HepG2 (cell line): ENCODE data around the gene NT5DC4. TPM values are rescaled to one million over a fixed set of nuclear protein-coding genes. Genes with fewer than 3 reads are reported as not detected.
A peak's percentile ranks its signal among the peaks of the same experiment; 100 is the strongest.

Experiments used
- AHR ChIP-seq: IDR thresholded peaks from 2 replicates; pipeline ENCODE4 v1.6.1; 2018; ENCODE audit warnings: missing genetic modification reagents, missing compliant biosample characterization
- CCAR2 ChIP-seq: fragments of 200-400 bp; formaldehyde crosslinking; optimal IDR thresholded peaks from 2 replicates; pipeline ENCODE3; 2018; ENCODE audit warnings: low read depth, mild to moderate bottlenecking, low read length, moderate library complexity
- CENPX ChIP-seq: sonication (generic); formaldehyde crosslinking; IDR thresholded peaks from 2 replicates; pipeline ENCODE4 v1.9.0; 2021; ENCODE audit warnings: mild to moderate bottlenecking, missing genetic modification reagents, moderate library complexity
- FOSL1 ChIP-seq: sonication (generic); formaldehyde crosslinking; IDR thresholded peaks from 2 replicates; pipeline ENCODE4 v1.9.0; 2021; ENCODE audit warnings: missing genetic modification reagents, borderline replicate concordance
- HNF4A ChIP-seq: sonication (generic); formaldehyde crosslinking; IDR thresholded peaks from 2 replicates; pipeline ENCODE4 v1.4.0; 2020; ENCODE audit warnings: missing genetic modification reagents
- KDM5A ChIP-seq: fragments of 200-600 bp; sonication (generic); IDR thresholded peaks from 2 replicates; pipeline ENCODE4 v1.7.0; 2018; ENCODE audit warnings: antibody characterized with exemption, mild to moderate bottlenecking, low read length, borderline replicate concordance
- MXD4 ChIP-seq: IDR thresholded peaks from 2 replicates; pipeline ENCODE4 v1.6.1; 2016; ENCODE audit warnings: mild to moderate bottlenecking, missing biosample characterization, missing genetic modification reagents
- NCOA1 ChIP-seq: sonication (generic); formaldehyde crosslinking; IDR thresholded peaks from 2 replicates; pipeline ENCODE4 v1.9.0; 2021; ENCODE audit warnings: missing genetic modification reagents
- PAF1 ChIP-seq: IDR thresholded peaks from 2 replicates; pipeline ENCODE4 v1.6.1; 2016; ENCODE audit warnings: missing genetic modification reagents, missing compliant biosample characterization
- PLRG1 ChIP-seq: fragments of 450-650 bp; conservative IDR thresholded peaks from 2 replicates; pipeline ENCODE4 v1.6.1; 2016
- PRPF4 ChIP-seq: fragments of 200-400 bp; formaldehyde crosslinking; IDR thresholded peaks from 2 replicates; pipeline ENCODE4 v1.6.1; 2016; ENCODE audit warnings: low read length, low read depth; ENCODE audit not compliant: poor library complexity, severe bottlenecking
- RBAK ChIP-seq: sonication (generic); formaldehyde crosslinking; IDR thresholded peaks from 2 replicates; pipeline ENCODE4 v1.5.1; 2020; ENCODE audit warnings: mild to moderate bottlenecking, missing genetic modification reagents
- RCOR2 ChIP-seq: IDR thresholded peaks from 2 replicates; pipeline ENCODE4 v1.6.1; 2016; ENCODE audit warnings: missing biosample characterization, missing genetic modification reagents
- RFX3 ChIP-seq: IDR thresholded peaks from 2 replicates; pipeline ENCODE4 v1.6.1; 2016; ENCODE audit warnings: missing biosample characterization, missing genetic modification reagents
- RNF2 ChIP-seq: fragments of 450-650 bp; conservative IDR thresholded peaks from 2 replicates; pipeline ENCODE4 v1.6.1; 2016; ENCODE audit warnings: low read depth
- SETDB1 ChIP-seq: sonication (generic); formaldehyde crosslinking; IDR thresholded peaks from 2 replicates; pipeline ENCODE4 v1.5.1; 2020; ENCODE audit warnings: missing genetic modification reagents, mild to moderate bottlenecking, borderline replicate concordance
- SMAD3 ChIP-seq: sonication (generic); formaldehyde crosslinking; IDR thresholded peaks from 2 replicates; pipeline ENCODE4 v1.4.0; 2020; ENCODE audit warnings: missing genetic modification reagents
- SRSF4 ChIP-seq: fragments of 200-400 bp; formaldehyde crosslinking; IDR thresholded peaks from one replicate; pipeline ENCODE4 v1.6.1; 2018; ENCODE audit warnings: mild to moderate bottlenecking, low read depth, low read length, moderate library complexity; ENCODE audit not compliant: poor library complexity, severe bottlenecking
- ZNF207 ChIP-seq: fragments of 450-650 bp; IDR thresholded peaks from 2 replicates; pipeline ENCODE4 v1.6.1; 2016; ENCODE audit warnings: antibody characterized with exemption, borderline replicate concordance
- ZNF382 ChIP-seq: sonication (generic); formaldehyde crosslinking; IDR thresholded peaks from 2 replicates; pipeline ENCODE4 v1.5.0; 2020; ENCODE audit warnings: missing genetic modification reagents, mild to moderate bottlenecking, borderline replicate concordance
- ZNF614 ChIP-seq: IDR thresholded peaks from 2 replicates; pipeline ENCODE4 v1.6.1; 2018; ENCODE audit warnings: missing biosample characterization, missing genetic modification reagents, inconsistent platforms, borderline replicate concordance
- ZNF776 ChIP-seq: sonication (generic); formaldehyde crosslinking; IDR thresholded peaks from 2 replicates; pipeline ENCODE4 v1.4.0; 2020; ENCODE audit warnings: mild to moderate bottlenecking, missing genetic modification reagents
- polyA plus RNA-seq, 8 experiments: library from polyadenylated mRNA; depleted of rRNA in 3 of 8; stranded (reverse) in 7 of 8; unstranded in 1 of 8; fragments of >200 nt; fragmentation: Illumina TruSeq in 4 of 8; extraction: Trizol in 4 of 8; gene quantifications; 2 replicates each; pipeline versions ENCODE4 v1.2.1 to v1.2.3, GENCODE V29; 2011 to 2016; ENCODE audit warnings: low read depth in 4 of 8, missing spikeins in 1 of 8, mixed read lengths in 1 of 8; ENCODE audit not compliant: insufficient read depth in 1 of 8
- total RNA-seq, 5 experiments: library from RNA; depleted of rRNA; stranded (reverse); fragments of >200 nt; fragmentation: Illumina TruSeq; extraction: Trizol; gene quantifications; 2 replicates each; pipeline ENCODE4 v1.2.3, GENCODE V29; 2016; ENCODE audit warnings: low read depth in 1 of 5
- TF ChIP-seq, protein P1 (sequence below): sonication (generic); formaldehyde crosslinking; IDR thresholded peaks from 2 replicates; pipeline ENCODE4 v1.9.0; 2021; ENCODE audit warnings: mild to moderate bottlenecking, missing genetic modification reagents

NT5DC4 gene
- total and polyA plus RNA-seq, 2 of the 13 experiments (the other 11 are each of a cell fraction or from before 2014, with no cell fraction given): 0.04 to 4.2 TPM

DNA sequence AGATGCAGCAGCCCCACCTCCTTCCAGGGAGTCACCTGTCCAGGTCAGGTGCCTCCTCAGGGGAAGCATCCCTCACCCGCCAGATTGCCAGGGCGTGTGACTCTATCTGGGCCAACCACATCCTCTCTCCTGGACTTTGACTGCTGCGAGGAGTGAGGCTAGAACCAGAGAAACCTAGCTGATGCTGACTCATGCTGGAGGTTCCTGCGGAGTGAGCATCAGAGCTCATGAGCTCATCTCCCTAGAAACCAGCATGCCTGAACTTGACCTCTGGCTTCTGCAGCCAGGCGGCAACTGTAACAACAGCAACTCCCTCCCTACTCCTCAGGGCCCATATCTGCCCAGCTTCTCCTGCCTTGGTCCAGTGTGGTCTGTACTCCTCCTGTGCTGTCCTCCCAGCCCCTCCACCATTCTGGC, 28.3 kb upstream of the NT5DC4 start (continued):
- TF ChIP-seq AHR (CRISPR knock-in tag): no peak; the same call in 1 of the 2 replicates
- peak; percentile 71; the same call in 1 of the 2 replicates for TF ChIP-seq FOSL1 (CRISPR knock-in tag)
- no peak for TF ChIP-seq SRSF4
- TF ChIP-seq PAF1 (CRISPR knock-in tag): no peak
- TF ChIP-seq MXD4 (CRISPR knock-in tag): no peak
- no peak for TF ChIP-seq ZNF382 (CRISPR knock-in tag)
- no peak for TF ChIP-seq PRPF4
- peak; percentile 80 for TF ChIP-seq RCOR2 (CRISPR knock-in tag)
- TF ChIP-seq SMAD3 (CRISPR knock-in tag): 0 out of 2 replicates have a peak, but pooled peaks have one; percentile 74
- TF ChIP-seq, protein P1, sequence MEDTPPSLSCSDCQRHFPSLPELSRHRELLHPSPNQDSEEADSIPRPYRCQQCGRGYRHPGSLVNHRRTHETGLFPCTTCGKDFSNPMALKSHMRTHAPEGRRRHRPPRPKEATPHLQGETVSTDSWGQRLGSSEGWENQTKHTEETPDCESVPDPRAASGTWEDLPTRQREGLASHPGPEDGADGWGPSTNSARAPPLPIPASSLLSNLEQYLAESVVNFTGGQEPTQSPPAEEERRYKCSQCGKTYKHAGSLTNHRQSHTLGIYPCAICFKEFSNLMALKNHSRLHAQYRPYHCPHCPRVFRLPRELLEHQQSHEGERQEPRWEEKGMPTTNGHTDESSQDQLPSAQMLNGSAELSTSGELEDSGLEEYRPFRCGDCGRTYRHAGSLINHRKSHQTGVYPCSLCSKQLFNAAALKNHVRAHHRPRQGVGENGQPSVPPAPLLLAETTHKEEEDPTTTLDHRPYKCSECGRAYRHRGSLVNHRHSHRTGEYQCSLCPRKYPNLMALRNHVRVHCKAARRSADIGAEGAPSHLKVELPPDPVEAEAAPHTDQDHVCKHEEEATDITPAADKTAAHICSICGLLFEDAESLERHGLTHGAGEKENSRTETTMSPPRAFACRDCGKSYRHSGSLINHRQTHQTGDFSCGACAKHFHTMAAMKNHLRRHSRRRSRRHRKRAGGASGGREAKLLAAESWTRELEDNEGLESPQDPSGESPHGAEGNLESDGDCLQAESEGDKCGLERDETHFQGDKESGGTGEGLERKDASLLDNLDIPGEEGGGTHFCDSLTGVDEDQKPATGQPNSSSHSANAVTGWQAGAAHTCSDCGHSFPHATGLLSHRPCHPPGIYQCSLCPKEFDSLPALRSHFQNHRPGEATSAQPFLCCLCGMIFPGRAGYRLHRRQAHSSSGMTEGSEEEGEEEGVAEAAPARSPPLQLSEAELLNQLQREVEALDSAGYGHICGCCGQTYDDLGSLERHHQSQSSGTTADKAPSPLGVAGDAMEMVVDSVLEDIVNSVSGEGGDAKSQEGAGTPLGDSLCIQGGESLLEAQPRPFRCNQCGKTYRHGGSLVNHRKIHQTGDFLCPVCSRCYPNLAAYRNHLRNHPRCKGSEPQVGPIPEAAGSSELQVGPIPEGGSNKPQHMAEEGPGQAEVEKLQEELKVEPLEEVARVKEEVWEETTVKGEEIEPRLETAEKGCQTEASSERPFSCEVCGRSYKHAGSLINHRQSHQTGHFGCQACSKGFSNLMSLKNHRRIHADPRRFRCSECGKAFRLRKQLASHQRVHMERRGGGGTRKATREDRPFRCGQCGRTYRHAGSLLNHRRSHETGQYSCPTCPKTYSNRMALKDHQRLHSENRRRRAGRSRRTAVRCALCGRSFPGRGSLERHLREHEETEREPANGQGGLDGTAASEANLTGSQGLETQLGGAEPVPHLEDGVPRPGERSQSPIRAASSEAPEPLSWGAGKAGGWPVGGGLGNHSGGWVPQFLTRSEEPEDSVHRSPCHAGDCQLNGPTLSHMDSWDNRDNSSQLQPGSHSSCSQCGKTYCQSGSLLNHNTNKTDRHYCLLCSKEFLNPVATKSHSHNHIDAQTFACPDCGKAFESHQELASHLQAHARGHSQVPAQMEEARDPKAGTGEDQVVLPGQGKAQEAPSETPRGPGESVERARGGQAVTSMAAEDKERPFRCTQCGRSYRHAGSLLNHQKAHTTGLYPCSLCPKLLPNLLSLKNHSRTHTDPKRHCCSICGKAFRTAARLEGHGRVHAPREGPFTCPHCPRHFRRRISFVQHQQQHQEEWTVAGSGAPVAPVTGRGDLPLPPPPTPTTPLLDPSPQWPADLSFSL (CRISPR knock-in tag): no peak
- peak; percentile 89; the same call in 1 of the 2 replicates for TF ChIP-seq ZNF614 (CRISPR knock-in tag)
- no peak for TF ChIP-seq PLRG1
- peak; percentile 89 for TF ChIP-seq HNF4A (CRISPR knock-in tag)
- no peak for TF ChIP-seq CCAR2
- TF ChIP-seq ZNF207: no peak
- TF ChIP-seq NCOA1 (CRISPR knock-in tag): no peak
- TF ChIP-seq KDM5A: no peak
- TF ChIP-seq SETDB1 (CRISPR knock-in tag): no peak
- TF ChIP-seq ZNF776 (CRISPR knock-in tag): no peak
- TF ChIP-seq RFX3 (CRISPR knock-in tag): peak; percentile 72
- no peak for TF ChIP-seq RNF2
- TF ChIP-seq CENPX (CRISPR knock-in tag): no peak
- no peak for TF ChIP-seq RBAK (CRISPR knock-in tag)
